Measurements from ENCODE around the gene COPS4.

The COPS4 gene

GRCh38 chr4:83113429-83113786 lies 78.4 kb downstream of the COPS4 start:
- POLR2A ChIA-PET: no interaction called here
- no peak for DNase-seq (ENCODE audit: extremely low spot score)
- no peak for TF ChIP-seq ELF4 (IDR thresholded peaks at IDR 0.05)
- TF ChIP-seq CTBP1 (IDR thresholded peaks at IDR 0.05; ENCODE audit: borderline replicate concordance): no peak
- no peak for TF ChIP-seq SP1 (IDR thresholded peaks at IDR 0.05)
- TF ChIP-seq TARDBP (IDR thresholded peaks at IDR 0.05): no peak
- no peak for TF ChIP-seq FOXA1 (IDR thresholded peaks at IDR 0.05)
- TF ChIP-seq BHLHE40 (IDR thresholded peaks at IDR 0.05; ENCODE audit: borderline replicate concordance): no peak
- TF ChIP-seq HDGF (IDR thresholded peaks at IDR 0.05; ENCODE audit: borderline replicate concordance): no peak
- no peak for TF ChIP-seq ARNT (IDR thresholded peaks at IDR 0.05)
- no peak for TF ChIP-seq FOXM1 (IDR thresholded peaks at IDR 0.05; ENCODE audit: borderline replicate concordance)
- TF ChIP-seq NFRKB (IDR thresholded peaks at IDR 0.05): no peak
- no peak for TF ChIP-seq SUZ12 (IDR thresholded peaks at IDR 0.05)
- TF ChIP-seq, protein P1, sequence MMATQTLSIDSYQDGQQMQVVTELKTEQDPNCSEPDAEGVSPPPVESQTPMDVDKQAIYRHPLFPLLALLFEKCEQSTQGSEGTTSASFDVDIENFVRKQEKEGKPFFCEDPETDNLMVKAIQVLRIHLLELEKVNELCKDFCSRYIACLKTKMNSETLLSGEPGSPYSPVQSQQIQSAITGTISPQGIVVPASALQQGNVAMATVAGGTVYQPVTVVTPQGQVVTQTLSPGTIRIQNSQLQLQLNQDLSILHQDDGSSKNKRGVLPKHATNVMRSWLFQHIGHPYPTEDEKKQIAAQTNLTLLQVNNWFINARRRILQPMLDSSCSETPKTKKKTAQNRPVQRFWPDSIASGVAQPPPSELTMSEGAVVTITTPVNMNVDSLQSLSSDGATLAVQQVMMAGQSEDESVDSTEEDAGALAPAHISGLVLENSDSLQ (IDR thresholded peaks at IDR 0.05): no peak
- no peak for TF ChIP-seq FOXK2 (IDR thresholded peaks at IDR 0.05)
- TF ChIP-seq ZNF384 (IDR thresholded peaks at IDR 0.05): no peak
- no peak for TF ChIP-seq LEF1 (IDR thresholded peaks at IDR 0.05; ENCODE audit: borderline replicate concordance)
- TF ChIP-seq L3MBTL2 (conservative IDR thresholded peaks at IDR 0.05): no peak
- CTCF ChIA-PET: no interaction called here

DNA sequence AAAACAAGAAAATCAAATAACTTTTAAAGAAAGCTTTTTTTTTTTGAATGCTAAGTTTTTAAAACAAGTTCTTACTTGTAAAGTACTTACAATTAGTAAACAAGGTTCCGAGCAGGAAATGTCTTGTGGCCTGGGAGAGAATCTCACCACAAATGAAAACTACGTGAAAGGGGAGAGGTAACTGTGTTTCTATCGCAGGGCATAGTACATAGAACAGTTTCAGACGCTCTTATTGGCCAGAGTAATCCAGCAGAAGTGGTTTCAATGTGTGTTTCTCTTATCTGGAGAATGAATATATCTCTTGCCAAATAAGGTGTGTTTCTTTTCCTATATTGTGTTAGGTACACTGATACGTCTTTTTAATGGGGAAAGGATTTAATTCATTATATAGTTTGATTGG lies 79.6 kb downstream of the COPS4 start, which contains the start of gene PLAC8:
Gene PLAC8, minus strand, starts transcription at position 154 of the 400 bp plus-strand sequence. CDS start 6,808 bp downstream, outside the sequence.
- TF ChIP-seq, protein P1 (IDR thresholded peaks at IDR 0.05): no peak
- TF ChIP-seq L3MBTL2 (conservative IDR thresholded peaks at IDR 0.05): no peak
- TF ChIP-seq ELF4 (IDR thresholded peaks at IDR 0.05): no peak
- TF ChIP-seq ARNT (IDR thresholded peaks at IDR 0.05): no peak
- no peak for TF ChIP-seq SP1 (IDR thresholded peaks at IDR 0.05)
- TF ChIP-seq SUZ12 (IDR thresholded peaks at IDR 0.05): no peak
- TF ChIP-seq CTBP1 (IDR thresholded peaks at IDR 0.05; ENCODE audit: borderline replicate concordance): no peak
- no peak for TF ChIP-seq ZNF384 (IDR thresholded peaks at IDR 0.05)
- TF ChIP-seq TARDBP (IDR thresholded peaks at IDR 0.05): no peak
- no peak for TF ChIP-seq FOXK2 (IDR thresholded peaks at IDR 0.05)
- TF ChIP-seq FOXA1 (IDR thresholded peaks at IDR 0.05): no peak
- TF ChIP-seq BHLHE40 (IDR thresholded peaks at IDR 0.05; ENCODE audit: borderline replicate concordance): no peak
- no peak for TF ChIP-seq LEF1 (IDR thresholded peaks at IDR 0.05; ENCODE audit: borderline replicate concordance)
- no peak for TF ChIP-seq FOXM1 (IDR thresholded peaks at IDR 0.05; ENCODE audit: borderline replicate concordance)
- TF ChIP-seq HDGF (IDR thresholded peaks at IDR 0.05; ENCODE audit: borderline replicate concordance): no peak
- peak; percentile 15 for DNase-seq (ENCODE audit: extremely low spot score)
- ChIA-PET POLR2A (no interaction called here), CTCF (interaction anchor here (0.6 kb wide), 2 partner anchors 9 to 12 kb away, joined by 3 read pairs; no protein-coding TSS in a partner anchor)

- no peak for DNase-seq (ENCODE audit: extremely low spot score)
- TF ChIP-seq ELF4 (IDR thresholded peaks at IDR 0.05) (no peak), SP1 (IDR thresholded peaks at IDR 0.05) (no peak), NFRKB (IDR thresholded peaks at IDR 0.05) (no peak), CTBP1 (IDR thresholded peaks at IDR 0.05; ENCODE audit: borderline replicate concordance) (no peak), BHLHE40 (IDR thresholded peaks at IDR 0.05; ENCODE audit: borderline replicate concordance) (no peak), L3MBTL2 (conservative IDR thresholded peaks at IDR 0.05) (no peak), FOXA1 (IDR thresholded peaks at IDR 0.05) (no peak), SUZ12 (IDR thresholded peaks at IDR 0.05) (no peak), ZNF384 (IDR thresholded peaks at IDR 0.05) (no peak)
- CTCF ChIA-PET: no interaction called here
- POLR2A ChIA-PET: no interaction called here
These were observed 80.0 kb downstream of the COPS4 start for GRCh38 chr4:83115000-83115399.

- POLR2A ChIA-PET: no interaction called here
- DNase-seq (ENCODE audit: extremely low spot score): no peak
- TF ChIP-seq ARNT (IDR thresholded peaks at IDR 0.05) (no peak), L3MBTL2 (conservative IDR thresholded peaks at IDR 0.05) (no peak), NFRKB (IDR thresholded peaks at IDR 0.05) (no peak), ZNF384 (IDR thresholded peaks at IDR 0.05) (no peak), CTBP1 (IDR thresholded peaks at IDR 0.05; ENCODE audit: borderline replicate concordance) (no peak)
- TF ChIP-seq, protein P1 (IDR thresholded peaks at IDR 0.05): peak; percentile 68
- CTCF ChIA-PET: no interaction called here
These were observed 80.8 kb downstream of the COPS4 start for GRCh38 chr4:83115656-83116285.

GRCh38 chr4:83118869-83119268 lies 83.9 kb downstream of the COPS4 start:
- CTCF ChIA-PET: interaction anchor here (1.3 kb wide), 1 partner anchor 9 kb away, joined by 4 read pairs; no protein-coding TSS in a partner anchor
- no peak for TF ChIP-seq HDGF (IDR thresholded peaks at IDR 0.05; ENCODE audit: borderline replicate concordance)
- TF ChIP-seq, protein P1 (IDR thresholded peaks at IDR 0.05): no peak
- TF ChIP-seq ARNT (IDR thresholded peaks at IDR 0.05): no peak
- TF ChIP-seq FOXK2 (IDR thresholded peaks at IDR 0.05): no peak
- no peak for TF ChIP-seq NFRKB (IDR thresholded peaks at IDR 0.05)
- no peak for TF ChIP-seq SP1 (IDR thresholded peaks at IDR 0.05)
- no peak for TF ChIP-seq ELF4 (IDR thresholded peaks at IDR 0.05)
- TF ChIP-seq LEF1 (IDR thresholded peaks at IDR 0.05; ENCODE audit: borderline replicate concordance): no peak
- TF ChIP-seq FOXA1 (IDR thresholded peaks at IDR 0.05): no peak
- TF ChIP-seq L3MBTL2 (conservative IDR thresholded peaks at IDR 0.05): no peak
- TF ChIP-seq BHLHE40 (IDR thresholded peaks at IDR 0.05; ENCODE audit: borderline replicate concordance): no peak
- TF ChIP-seq TARDBP (IDR thresholded peaks at IDR 0.05): no peak
- TF ChIP-seq SUZ12 (IDR thresholded peaks at IDR 0.05): no peak
- no peak for TF ChIP-seq FOXM1 (IDR thresholded peaks at IDR 0.05; ENCODE audit: borderline replicate concordance)
- no peak for TF ChIP-seq ZNF384 (IDR thresholded peaks at IDR 0.05)
- no peak for TF ChIP-seq CTBP1 (IDR thresholded peaks at IDR 0.05; ENCODE audit: borderline replicate concordance)
- POLR2A ChIA-PET: no interaction called here
- DNase-seq (ENCODE audit: extremely low spot score): no peak
